ENCODE results near the gene BTN2A1. TPM values are rescaled to one million over a fixed set of nuclear protein-coding genes. Genes with fewer than 3 reads are reported as not detected.

BTN2A1 gene
- 39.7 and 45.1 TPM in 2 replicates for total RNA-seq

DNA sequence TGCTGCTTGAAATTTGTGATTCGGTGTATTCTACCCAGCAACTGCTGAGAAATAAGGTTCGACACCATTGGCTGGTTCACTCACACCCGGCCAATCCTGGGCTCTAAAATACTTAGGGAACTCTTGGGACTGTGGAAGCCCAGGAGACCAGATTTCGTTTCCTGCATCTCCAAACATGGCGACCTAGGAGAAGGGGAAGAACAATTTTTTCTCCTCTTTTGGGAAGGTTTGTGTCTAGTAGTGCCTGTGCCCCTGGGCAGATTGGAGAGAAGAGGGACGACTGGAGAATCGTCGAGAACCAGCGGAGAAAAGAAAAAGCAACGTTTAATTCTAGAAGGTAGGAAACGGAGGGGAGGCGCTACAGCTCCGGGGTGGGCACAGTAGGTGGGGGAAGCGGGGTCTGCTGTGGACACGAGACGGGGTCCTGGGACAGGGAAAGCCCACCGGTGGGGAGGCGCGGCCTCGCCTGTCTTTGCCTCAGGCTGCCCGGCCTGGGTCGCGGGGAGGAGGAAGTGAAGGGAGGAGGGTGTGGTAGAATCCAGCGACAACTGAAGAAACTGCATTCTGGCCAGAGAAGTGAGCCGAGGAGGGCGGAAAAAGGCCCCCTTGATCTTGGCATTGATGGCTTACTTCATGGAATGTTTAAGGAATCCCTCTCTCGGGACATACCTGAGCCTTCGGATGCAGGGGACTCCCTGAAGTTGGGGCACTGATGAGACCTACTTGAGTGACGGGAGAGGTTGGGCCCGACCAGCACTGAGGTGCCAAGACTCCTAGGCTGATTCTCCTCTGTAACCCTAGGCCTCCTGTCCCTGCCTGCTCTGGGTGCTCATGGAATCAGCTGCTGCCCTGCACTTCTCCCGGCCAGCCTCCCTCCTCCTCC is at the start of gene BTN2A1:
Gene BTN2A1 (plus strand): TSS at position 150 of the 883 bp plus-strand sequence. CDS start 682 bp downstream, at position 832.
- no peaks in the 10 kb centered on the region for H3K9me3 Mint-ChIP-seq
- H3K36me3 Mint-ChIP-seq (ENCODE audit: low read depth): peaks cover 54% of the 10 kb centered on the region
- ATAC-seq (ENCODE audit: low read depth) (peak; percentile 98), DNase-seq (peak; percentile 49)
- CTCF ChIA-PET: no interaction called here
- peak within 1 kb of the TSS; percentile 98 for H3K4me3 Mint-ChIP-seq
- no peaks in the 10 kb centered on the region for H3K27me3 Mint-ChIP-seq
- intact Hi-C loops (cut with micrococcal nuclease): loop anchor here (1.0 to 2.0 kb wide), 4 partner anchors 15 to 75 kb away; partner anchors contain the start of gene BTN3A3
- peak within 1 kb of the TSS; percentile 96 for H3K27ac Mint-ChIP-seq
- TF ChIP-seq, protein P1, sequence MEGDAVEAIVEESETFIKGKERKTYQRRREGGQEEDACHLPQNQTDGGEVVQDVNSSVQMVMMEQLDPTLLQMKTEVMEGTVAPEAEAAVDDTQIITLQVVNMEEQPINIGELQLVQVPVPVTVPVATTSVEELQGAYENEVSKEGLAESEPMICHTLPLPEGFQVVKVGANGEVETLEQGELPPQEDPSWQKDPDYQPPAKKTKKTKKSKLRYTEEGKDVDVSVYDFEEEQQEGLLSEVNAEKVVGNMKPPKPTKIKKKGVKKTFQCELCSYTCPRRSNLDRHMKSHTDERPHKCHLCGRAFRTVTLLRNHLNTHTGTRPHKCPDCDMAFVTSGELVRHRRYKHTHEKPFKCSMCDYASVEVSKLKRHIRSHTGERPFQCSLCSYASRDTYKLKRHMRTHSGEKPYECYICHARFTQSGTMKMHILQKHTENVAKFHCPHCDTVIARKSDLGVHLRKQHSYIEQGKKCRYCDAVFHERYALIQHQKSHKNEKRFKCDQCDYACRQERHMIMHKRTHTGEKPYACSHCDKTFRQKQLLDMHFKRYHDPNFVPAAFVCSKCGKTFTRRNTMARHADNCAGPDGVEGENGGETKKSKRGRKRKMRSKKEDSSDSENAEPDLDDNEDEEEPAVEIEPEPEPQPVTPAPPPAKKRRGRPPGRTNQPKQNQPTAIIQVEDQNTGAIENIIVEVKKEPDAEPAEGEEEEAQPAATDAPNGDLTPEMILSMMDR (IDR thresholded peaks at IDR 0.05): no peak
- peaks cover 70% of the 10 kb centered on the region for H3K4me1 Mint-ChIP-seq
- POLR2A ChIA-PET: interaction anchor here (0.6 to 1.4 kb wide), 6 partner anchors 13 to 250 kb away, joined by 3 to 7 read pairs (median 4); partner anchors contain the start of genes BTN3A3 and HMGN4

DNA sequence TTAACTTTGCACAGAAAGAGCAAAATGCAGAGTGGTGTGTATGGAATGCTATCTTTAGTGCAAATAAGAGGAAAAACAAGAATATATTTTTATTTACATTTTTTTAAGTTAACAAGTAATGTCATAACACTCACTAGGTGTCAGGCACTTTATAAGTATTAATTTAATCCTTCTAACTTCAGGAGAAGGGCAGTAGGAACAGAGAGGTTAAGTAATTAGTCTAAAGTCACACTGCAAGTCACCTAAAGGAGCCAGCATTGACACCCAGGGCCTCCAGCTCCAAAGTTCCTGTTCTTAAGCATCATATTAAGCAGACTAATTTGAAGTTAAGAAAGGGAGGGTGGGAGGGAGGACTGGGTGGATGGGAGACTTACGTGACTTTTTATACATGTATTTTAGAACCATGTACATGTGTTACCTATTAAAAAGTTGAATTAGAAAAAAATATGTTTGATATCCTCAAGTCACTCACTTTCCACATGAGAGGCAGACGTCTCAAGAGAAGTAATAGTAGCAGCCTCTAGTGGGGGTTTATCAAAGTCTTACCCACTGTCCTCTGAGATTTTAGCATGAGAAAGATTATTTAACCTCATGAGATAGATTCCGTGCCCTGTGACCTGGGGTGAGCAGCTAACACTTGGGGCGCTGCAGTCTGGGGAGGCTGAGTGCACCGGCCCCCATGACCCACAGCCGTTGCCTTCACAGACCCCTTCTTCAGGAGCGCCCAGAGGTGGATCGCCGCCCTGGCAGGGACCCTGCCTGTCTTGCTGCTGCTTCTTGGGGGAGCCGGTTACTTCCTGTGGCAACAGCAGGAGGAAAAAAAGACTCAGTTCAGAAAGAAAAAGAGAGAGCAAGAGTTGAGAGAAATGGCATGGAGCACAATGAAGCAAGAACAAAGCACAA is 48.7 kb upstream of the BTN2A1 start:
- H3K4me1 Mint-ChIP-seq: peaks cover 45% of the 10 kb centered on the region
- no peak overlapping the region for H3K27ac Mint-ChIP-seq
- intact Hi-C loops (cut with micrococcal nuclease): no loop called here
- DNase-seq (no peak), ATAC-seq (ENCODE audit: low read depth) (no peak)
- no peak overlapping the region for H3K4me3 Mint-ChIP-seq
- TF ChIP-seq, protein P1 (IDR thresholded peaks at IDR 0.05): no peak
- ChIA-PET POLR2A (interaction anchor here (0.6 kb wide), 1 partner anchor 236 kb away, joined by 4 read pairs; no protein-coding TSS in a partner anchor), CTCF (no interaction called here)
- H3K27me3 Mint-ChIP-seq: no peaks in the 10 kb centered on the region
- H3K9me3 Mint-ChIP-seq: no peaks in the 10 kb centered on the region
- H3K36me3 Mint-ChIP-seq (ENCODE audit: low read depth): peaks cover 85% of the 10 kb centered on the region

DNA sequence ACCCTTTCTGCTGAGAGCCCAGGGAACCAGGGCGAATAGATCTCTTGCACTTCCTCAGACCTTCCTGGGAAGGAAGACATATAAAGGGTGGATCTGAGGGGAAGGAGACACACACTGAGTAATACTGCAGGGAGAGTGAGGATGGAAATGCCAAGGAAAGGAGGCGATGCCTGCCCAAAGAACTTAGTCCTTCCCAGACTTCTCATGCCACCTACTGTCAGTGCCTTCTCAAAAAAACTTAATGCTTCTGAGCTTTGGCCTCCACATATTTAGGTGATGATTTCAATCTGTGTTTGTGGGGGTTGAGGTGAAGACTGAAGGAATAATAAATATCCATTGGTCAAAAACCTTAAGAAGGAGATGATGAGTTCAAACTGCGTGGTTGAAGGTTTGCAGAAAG is 46.0 kb upstream of the BTN2A1 start:
- intact Hi-C loops (cut with micrococcal nuclease): no loop called here
- Mint-ChIP-seq H3K36me3 (ENCODE audit: low read depth) (peaks cover 77% of the 10 kb centered on the region), H3K27me3 (no peaks in the 10 kb centered on the region), H3K4me3 (no peak overlapping the region), H3K9me3 (peaks cover 2% of the 10 kb centered on the region), H3K27ac (no peak overlapping the region), H3K4me1 (peaks cover 38% of the 10 kb centered on the region)
- DNase-seq (no peak), ATAC-seq (ENCODE audit: low read depth) (no peak)
- ChIA-PET CTCF (interaction anchor here (1.8 kb wide), 1 partner anchor 9 kb away, joined by 5 read pairs; no protein-coding TSS in a partner anchor), POLR2A (no interaction called here)
- TF ChIP-seq, protein P1 (IDR thresholded peaks at IDR 0.05): no peak

DNA sequence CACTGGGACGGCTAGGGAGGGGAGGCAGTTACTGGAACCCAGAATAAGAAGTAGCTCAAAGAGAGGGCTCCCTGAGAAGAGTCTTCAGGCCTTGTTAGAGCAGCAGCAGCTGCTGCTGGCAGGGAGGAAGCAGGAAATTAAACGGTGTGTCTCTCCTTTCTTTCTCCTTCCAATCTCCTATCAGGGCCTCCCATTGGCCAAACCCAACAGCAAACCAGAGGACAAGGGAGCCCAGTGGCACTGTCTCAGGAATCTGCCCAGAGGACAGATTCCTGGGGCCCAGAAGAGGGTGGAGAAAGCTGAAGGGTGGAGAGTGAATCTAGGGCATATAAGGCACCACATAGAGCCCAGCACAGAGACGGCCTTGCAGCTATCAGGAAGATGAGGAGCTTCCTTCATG is 45.5 kb upstream of the BTN2A1 start:
- Mint-ChIP-seq H3K9me3 (peaks cover 2% of the 10 kb centered on the region), H3K36me3 (ENCODE audit: low read depth) (peaks cover 75% of the 10 kb centered on the region), H3K27me3 (no peaks in the 10 kb centered on the region), H3K4me3 (no peak overlapping the region), H3K27ac (no peak overlapping the region), H3K4me1 (peaks cover 33% of the 10 kb centered on the region)
- POLR2A ChIA-PET: no interaction called here
- ATAC-seq (ENCODE audit: low read depth) (no peak), DNase-seq (no peak)
- CTCF ChIA-PET: interaction anchor here (1.8 kb wide), 1 partner anchor 8 kb away, joined by 5 read pairs; no protein-coding TSS in a partner anchor
- intact Hi-C loops (cut with micrococcal nuclease): no loop called here
- TF ChIP-seq, protein P1 (IDR thresholded peaks at IDR 0.05): no peak
